HepG2 (cell line): ENCODE measurements around the gene KATNAL1. TPM values are rescaled to one million over a fixed set of nuclear protein-coding genes. Genes with fewer than 3 reads are reported as not detected.
A peak's percentile ranks its signal among the peaks of the same experiment; 100 is the strongest.

Experiments
- ATAC-seq: fragments of 200-7000 bp; cut with Tn5 transposase; 3 replicates; pipeline ENCODE4 v1.9.1; 2020; ENCODE audit warnings: mild to moderate bottlenecking, moderate library complexity
- BruUV-seq: library from RNA; stranded (reverse); fragments of 400-500 nt; replicated peaks from 2 replicates; lab custom pipeline; 2021; lab: Mats Ljungman, UMichigan
- CTCF ChIA-PET: fragments of 300-600 bp; formaldehyde crosslinking; extraction: SDS; loops from one replicate; lab custom pipeline; 2021; ENCODE audit warnings: low total read pairs, inconsistent platforms, low intra/inter-chr PET ratio; lab: Yijun Ruan, JAX
- POLR2A ChIA-PET: fragments of 350-600 bp; sonication (Branson Sonifier 250); formaldehyde crosslinking; loops from one replicate; lab custom pipeline; 2020; ENCODE audit warnings: antibody characterized with exemption, inconsistent platforms; lab: Yijun Ruan, JAX
- DNase-seq: peaks from one replicate; pipeline ENCODE4 v3.0.0-alpha.2; 2015; ENCODE audit warnings: low spot score
- FAIRE-seq: peaks from 3 replicates; lab custom pipeline; 2011; peaks lifted over from hg19 to GRCh38; lab: Jason Lieb, UNC
- H2AFZ ChIP-seq: one replicate; pipeline ENCODE4 v1.6.1; 2011; ENCODE audit warnings: low read length, inconsistent platforms
- H3K27ac ChIP-seq: fragments of 300-600 bp; 3 replicates; pipeline ENCODE4 v1.8.0; 2011; ENCODE audit warnings: mixed run types, mild to moderate bottlenecking, mixed read lengths, low read length, inconsistent platforms; ENCODE audit not compliant: insufficient read depth; ENCODE audit errors: extremely low read length
- H3K27me3 ChIP-seq, 2 experiments: fragments of 200-600 bp in 1 of 2; 2 replicates in 1 of 2; 3 replicates in 1 of 2; pipeline versions ENCODE4 v1.6.0 to v1.8.0; 2011; ENCODE audit warnings: low read length in 2 of 2, mild to moderate bottlenecking in 2 of 2, moderate library complexity in 2 of 2, inconsistent platforms in 1 of 2; ENCODE audit not compliant: insufficient read depth in 2 of 2, control insufficient read depth in 1 of 2
- H3K36me3 ChIP-seq, 2 experiments: fragments of 200-600 bp in 1 of 2; replicated peaks in 1 of 2; 2 replicates in 1 of 2; 3 replicates in 1 of 2; pipeline versions ENCODE4 v1.5.1 to v1.8.0; 2011; ENCODE audit warnings: low read length in 2 of 2, inconsistent platforms in 1 of 2; ENCODE audit not compliant: insufficient read depth in 2 of 2, control insufficient read depth in 1 of 2
- H3K4me1 ChIP-seq: 2 replicates; pipeline ENCODE4 v1.5.1; 2012; ENCODE audit warnings: low read length, inconsistent platforms; ENCODE audit not compliant: insufficient read depth
- H3K4me2 ChIP-seq: 2 replicates; pipeline ENCODE4 v1.6.0; 2011; ENCODE audit warnings: low read depth, low read length, inconsistent platforms
- H3K4me3 ChIP-seq, 3 experiments: fragments of 200-600 bp in 1 of 3; sonication (generic), shearing (Covaris generic) in 1 of 3; replicated peaks in 1 of 3; 2 replicates each; pipeline ENCODE4 v1.5.1; 2011 to 2016; ENCODE audit warnings: low read length in 3 of 3, inconsistent platforms in 2 of 3, low read depth in 2 of 3, mild to moderate bottlenecking in 2 of 3, control low read depth in 1 of 3, mixed read lengths in 1 of 3; ENCODE audit not compliant: insufficient read depth in 1 of 3
- H3K79me2 ChIP-seq: one replicate; pipeline ENCODE4 v1.6.1; 2011; ENCODE audit warnings: low read length, inconsistent platforms; ENCODE audit not compliant: insufficient read depth
- H3K9ac ChIP-seq: 2 replicates; pipeline ENCODE4 v1.6.0; 2011; ENCODE audit warnings: mild to moderate bottlenecking, low read depth, low read length, inconsistent platforms; ENCODE audit not compliant: insufficient read depth
- H3K9me3 ChIP-seq: 2 replicates; pipeline ENCODE4 v1.5.1; 2012; ENCODE audit warnings: mild to moderate bottlenecking, low read length
- H4K20me1 ChIP-seq: 2 replicates; pipeline ENCODE4 v1.6.0; 2011; ENCODE audit warnings: inconsistent platforms, mild to moderate bottlenecking, low read length, moderate library complexity; ENCODE audit not compliant: insufficient read depth
- BRD4 ChIP-seq: sonication (generic); formaldehyde crosslinking; IDR thresholded peaks from 2 replicates; pipeline ENCODE4 v1.4.0; 2020; ENCODE audit warnings: missing genetic modification reagents
- DBP ChIP-seq: sonication (generic); formaldehyde crosslinking; IDR thresholded peaks from 2 replicates; pipeline ENCODE4 v1.4.0; 2020; ENCODE audit warnings: missing genetic modification reagents; ENCODE audit errors: not compliant biosample characterization
- ELF1 ChIP-seq: sonication (generic); formaldehyde crosslinking; IDR thresholded peaks from 2 replicates; pipeline ENCODE4 v1.4.0; 2020; ENCODE audit warnings: missing genetic modification reagents
- MLX ChIP-seq: IDR thresholded peaks from 2 replicates; pipeline ENCODE4 v1.6.1; 2016
- MYNN ChIP-seq: sonication (generic); formaldehyde crosslinking; IDR thresholded peaks from 2 replicates; pipeline ENCODE4 v1.4.0; 2020; ENCODE audit warnings: mild to moderate bottlenecking, low read depth, missing genetic modification reagents
- NFE2L1 ChIP-seq: sonication (generic); formaldehyde crosslinking; IDR thresholded peaks from 2 replicates; pipeline ENCODE4 v1.4.0; 2020; ENCODE audit warnings: missing genetic modification reagents, mild to moderate bottlenecking, borderline replicate concordance
- ZNF574 ChIP-seq: sonication (generic); formaldehyde crosslinking; IDR thresholded peaks from 2 replicates; pipeline ENCODE4 v1.4.0; 2020; ENCODE audit warnings: missing genetic modification reagents
- ZNF883 ChIP-seq: sonication (generic); formaldehyde crosslinking; IDR thresholded peaks from 2 replicates; pipeline ENCODE4 v1.5.1; 2020; ENCODE audit warnings: mild to moderate bottlenecking, missing genetic modification reagents; ENCODE audit errors: not compliant biosample characterization
- WGBS: methylation state at CpG from one replicate; pipeline ENCODE4 v1.1.6; 2017; ENCODE audit warnings: low lambda C conversion rate; 5-methylcytosine and 5-hydroxymethylcytosine counted together
- in situ Hi-C: cut with HindIII; loops from 2 replicates; pipeline ENCODE4 v1.10.0; 2017; ENCODE audit warnings: low pct_unique_long_range_greater_than_20kb; ENCODE audit not compliant: extremely low pct_ligation_motif_present
- intact Hi-C: fragments of 100-400 bp; cut with micrococcal nuclease; formaldehyde crosslinking; loops from one replicate; pipeline ENCODE4 v1.10.0; 2022; ENCODE audit not compliant: unreplicated experiment
- polyA plus RNA-seq, 8 experiments: library from polyadenylated mRNA; depleted of rRNA in 3 of 8; stranded (reverse) in 7 of 8; unstranded in 1 of 8; fragments of >200 nt; fragmentation: Illumina TruSeq in 4 of 8; extraction: Trizol in 4 of 8; gene quantifications; 2 replicates each; pipeline versions ENCODE4 v1.2.1 to v1.2.3, GENCODE V29; 2011 to 2016; ENCODE audit warnings: low read depth in 4 of 8, missing spikeins in 1 of 8, mixed read lengths in 1 of 8; ENCODE audit not compliant: insufficient read depth in 1 of 8
- total RNA-seq, 5 experiments: library from RNA; depleted of rRNA; stranded (reverse); fragments of >200 nt; fragmentation: Illumina TruSeq; extraction: Trizol; gene quantifications; 2 replicates each; pipeline ENCODE4 v1.2.3, GENCODE V29; 2016; ENCODE audit warnings: low read depth in 1 of 5
- TF ChIP-seq, protein P1 (sequence below): sonication (generic); formaldehyde crosslinking; IDR thresholded peaks from 2 replicates; pipeline ENCODE4 v1.8.1; 2022; ENCODE audit warnings: low read depth, mild to moderate bottlenecking, missing genetic modification reagents
- TF ChIP-seq, protein P2 (sequence below): IDR thresholded peaks from 2 replicates; pipeline ENCODE4 v1.6.1; 2016; ENCODE audit warnings: low read depth

The KATNAL1 gene
- total and polyA plus RNA-seq, 2 of the 13 experiments (the other 11 are each of a cell fraction or from before 2014, with no cell fraction given), result 3.2 to 11.8 TPM

DNA sequence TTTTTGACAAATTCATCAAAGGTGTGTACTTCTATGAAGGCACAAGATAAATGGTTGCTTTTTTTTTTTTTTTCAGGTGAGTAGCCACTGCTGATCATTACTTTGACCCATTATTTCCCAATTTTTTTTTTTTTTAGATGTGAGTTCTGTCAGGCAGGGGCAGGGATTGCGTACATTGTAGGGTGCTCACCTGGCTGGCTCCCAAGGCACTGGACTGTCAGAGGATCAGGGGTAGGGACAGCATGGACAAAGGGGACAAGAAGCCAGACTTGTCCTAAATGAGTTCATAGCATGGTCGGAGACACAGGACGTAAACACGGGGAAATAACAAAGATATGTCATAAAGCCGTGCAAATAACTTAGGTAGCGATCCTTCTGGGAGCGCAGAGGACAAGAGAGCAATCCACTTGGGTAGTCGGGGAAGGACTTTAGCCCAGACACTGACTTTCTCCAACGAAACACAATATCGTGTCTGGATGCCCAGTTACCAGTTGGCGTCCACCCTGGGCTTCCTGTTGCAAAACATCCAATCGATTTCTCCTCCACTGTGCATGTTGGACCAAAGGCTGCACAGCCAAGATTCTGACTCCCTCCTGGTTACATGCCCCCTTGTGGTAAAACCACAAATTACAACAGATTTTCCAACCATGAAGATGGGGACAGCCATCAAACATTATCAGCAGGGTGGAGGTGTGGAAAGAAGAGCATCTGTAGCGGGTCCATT, 27.5 kb upstream of the KATNAL1 start:
- Histone ChIP-seq H3K4me3 (peak overlapping the region in 1 of 3 experiments; percentile 45; a peak in 2 of 6 replicates), H3K36me3 (no peaks in the 10 kb centered on the region), H3K27ac (no peak overlapping the region), H3K79me2 (no peaks in the 10 kb centered on the region), H2AFZ (no peak overlapping the region), H4K20me1 (no peaks in the 10 kb centered on the region), H3K4me1 (peaks cover 18% of the 10 kb centered on the region), H3K9me3 (no peaks in the 10 kb centered on the region), H3K9ac (no peak overlapping the region), H3K4me2 (peak overlapping the region; percentile 76), H3K27me3 (0 out of 5 replicates have a peak, but pooled peaks cover 0 to 9% of the 10 kb centered on the region in 2 experiments)
- POLR2A ChIA-PET, result no interaction called here
- WGBS, result 8% methylated on average over 8 of the region's 13 CpGs
- DNase-seq (peak; percentile 80), ATAC-seq (peak; percentile 98), FAIRE-seq (peak; percentile 95)
- CTCF ChIA-PET, result interaction anchor here (2.3 kb wide), 1 partner anchor 202 kb away, joined by 28 read pairs; no protein-coding TSS in a partner anchor
- no TSS peak for BruUV-seq
- in situ Hi-C loops (loop anchor here (5.0 kb wide), 1 partner anchor 203 kb away; no protein-coding TSS in a partner anchor), intact Hi-C loops (loop anchor here (1.0 to 2.0 kb wide), 3 partner anchors 28 to 203 kb away; partner anchors contain the start of gene KATNAL1)
- 0 out of 2 replicates have a peak, but pooled peaks have one; percentile 17 for TF ChIP-seq MLX (CRISPR knock-in tag)
- TF ChIP-seq, protein P1, sequence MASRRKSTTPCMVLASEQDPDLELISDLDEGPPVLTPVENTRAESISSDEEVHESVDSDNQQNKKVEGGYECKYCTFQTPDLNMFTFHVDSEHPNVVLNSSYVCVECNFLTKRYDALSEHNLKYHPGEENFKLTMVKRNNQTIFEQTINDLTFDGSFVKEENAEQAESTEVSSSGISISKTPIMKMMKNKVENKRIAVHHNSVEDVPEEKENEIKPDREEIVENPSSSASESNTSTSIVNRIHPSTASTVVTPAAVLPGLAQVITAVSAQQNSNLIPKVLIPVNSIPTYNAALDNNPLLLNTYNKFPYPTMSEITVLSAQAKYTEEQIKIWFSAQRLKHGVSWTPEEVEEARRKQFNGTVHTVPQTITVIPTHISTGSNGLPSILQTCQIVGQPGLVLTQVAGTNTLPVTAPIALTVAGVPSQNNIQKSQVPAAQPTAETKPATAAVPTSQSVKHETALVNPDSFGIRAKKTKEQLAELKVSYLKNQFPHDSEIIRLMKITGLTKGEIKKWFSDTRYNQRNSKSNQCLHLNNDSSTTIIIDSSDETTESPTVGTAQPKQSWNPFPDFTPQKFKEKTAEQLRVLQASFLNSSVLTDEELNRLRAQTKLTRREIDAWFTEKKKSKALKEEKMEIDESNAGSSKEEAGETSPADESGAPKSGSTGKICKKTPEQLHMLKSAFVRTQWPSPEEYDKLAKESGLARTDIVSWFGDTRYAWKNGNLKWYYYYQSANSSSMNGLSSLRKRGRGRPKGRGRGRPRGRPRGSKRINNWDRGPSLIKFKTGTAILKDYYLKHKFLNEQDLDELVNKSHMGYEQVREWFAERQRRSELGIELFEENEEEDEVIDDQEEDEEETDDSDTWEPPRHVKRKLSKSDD (CRISPR knock-in tag), result peak; percentile 55; the same call in 1 of the 2 replicates
- TF ChIP-seq ZNF883 (CRISPR knock-in tag), result no peak
- no peak for TF ChIP-seq NFE2L1 (CRISPR knock-in tag)
- 0 out of 2 replicates have a peak, but pooled peaks have one; percentile 16 for TF ChIP-seq ELF1 (CRISPR knock-in tag)
- peak; percentile 75 for TF ChIP-seq ZNF574 (CRISPR knock-in tag)
- no peak for TF ChIP-seq MYNN (CRISPR knock-in tag)
- no peak for TF ChIP-seq DBP (CRISPR knock-in tag)
- TF ChIP-seq, protein P2, sequence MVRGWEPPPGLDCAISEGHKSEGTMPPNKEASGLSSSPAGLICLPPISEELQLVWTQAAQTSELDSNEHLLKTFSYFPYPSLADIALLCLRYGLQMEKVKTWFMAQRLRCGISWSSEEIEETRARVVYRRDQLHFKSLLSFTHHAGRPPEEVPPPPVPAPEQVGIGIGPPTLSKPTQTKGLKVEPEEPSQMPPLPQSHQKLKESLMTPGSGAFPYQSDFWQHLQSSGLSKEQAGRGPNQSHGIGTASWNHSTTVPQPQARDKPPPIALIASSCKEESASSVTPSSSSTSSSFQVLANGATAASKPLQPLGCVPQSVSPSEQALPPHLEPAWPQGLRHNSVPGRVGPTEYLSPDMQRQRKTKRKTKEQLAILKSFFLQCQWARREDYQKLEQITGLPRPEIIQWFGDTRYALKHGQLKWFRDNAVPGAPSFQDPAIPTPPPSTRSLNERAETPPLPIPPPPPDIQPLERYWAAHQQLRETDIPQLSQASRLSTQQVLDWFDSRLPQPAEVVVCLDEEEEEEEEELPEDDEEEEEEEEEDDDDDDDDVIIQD, result peak; percentile 73; the same call in 1 of the 2 replicates
- TF ChIP-seq BRD4 (CRISPR knock-in tag), result no peak
